Measurements from ENCODE around the gene MT1X. TPM values are rescaled to one million over a fixed set of nuclear protein-coding genes. Genes with fewer than 3 reads are reported as not detected.

The MT1X gene
- polyA plus RNA-seq, 1 donor (not counting 4 experiments of a cell fraction or from before 2014, with no cell fraction given): 58.3 TPM

- dilution Hi-C loops (cut with MboI; ENCODE audit: extremely low pct_ligation_motif_present, low sequenced_read_pairs): no loop called here
- DNase-seq (ENCODE audit: low read depth, low spot score): no peak
- no peak for FAIRE-seq
- Histone ChIP-seq H3K4me3 (ENCODE audit: control insufficient read depth in 2 of 3, extremely low read depth in 1 of 3, insufficient read depth in 2 of 3, low read depth in 1 of 3, low read length in 3 of 3) (no peak overlapping the region), H3K9ac (ENCODE audit: control insufficient read depth, extremely low read depth, insufficient read depth, low read length) (no peak overlapping the region), H3K79me2 (ENCODE audit: control insufficient read depth, insufficient read depth, low read length) (no peaks in the 10 kb centered on the region), H3K9me1 (ENCODE audit: control insufficient read depth, extremely low read depth, insufficient read depth, low read length) (no peaks in the 10 kb centered on the region), H3K9me3 (ENCODE audit: control insufficient read depth, low read depth, low read length) (no peaks in the 10 kb centered on the region), H4K20me1 (ENCODE audit: control insufficient read depth, extremely low read depth, insufficient read depth, low read length) (no peaks in the 10 kb centered on the region), H3K4me2 (ENCODE audit: control insufficient read depth, extremely low read depth, insufficient read depth, low read depth, low read length) (no peak overlapping the region), H3K27me3 (ENCODE audit: control insufficient read depth, extremely low read depth, insufficient read depth, low read length) (peaks cover 60% of the 10 kb centered on the region), H3K27ac (ENCODE audit: control insufficient read depth, insufficient read depth, low read length) (no peak overlapping the region), H3K36me3 (ENCODE audit: control insufficient read depth in 2 of 2, extremely low read depth in 1 of 2, insufficient read depth in 2 of 2, low read length in 2 of 2) (no peaks in the 10 kb centered on the region), H2AFZ (ENCODE audit: control insufficient read depth, low read length) (no peak overlapping the region), H3K4me1 (ENCODE audit: control insufficient read depth, extremely low read depth, insufficient read depth, low read length) (peaks cover 4% of the 10 kb centered on the region)
- TF ChIP-seq CTCF (optimal IDR thresholded peaks at IDR 0.05 in 1 of 3, IDR thresholded peaks at IDR 0.05 in 1 of 3, conservative IDR thresholded peaks at IDR 0.05 in 1 of 3; ENCODE audit: extremely low read depth in 1 of 3, insufficient read depth in 2 of 3, low read length in 3 of 3): no peak
- TF ChIP-seq EZH2 (IDR thresholded peaks at IDR 0.05; ENCODE audit: low read length): no peak
Observed at GRCh38 chr16:56635441-56635967, 46.8 kb upstream of the MT1X start.

GRCh38 chr16:56636616-56637413 lies 45.5 kb upstream of the MT1X start:
- dilution Hi-C loops (cut with MboI; ENCODE audit: extremely low pct_ligation_motif_present, low sequenced_read_pairs): no loop called here
- Histone ChIP-seq H3K9ac (ENCODE audit: control insufficient read depth, extremely low read depth, insufficient read depth, low read length) (no peak overlapping the region), H3K4me3 (ENCODE audit: control insufficient read depth in 2 of 3, extremely low read depth in 1 of 3, insufficient read depth in 2 of 3, low read depth in 1 of 3, low read length in 3 of 3) (no peak overlapping the region), H3K27me3 (ENCODE audit: control insufficient read depth, extremely low read depth, insufficient read depth, low read length) (peaks cover 59% of the 10 kb centered on the region), H3K27ac (ENCODE audit: control insufficient read depth, insufficient read depth, low read length) (no peak overlapping the region), H3K4me1 (ENCODE audit: control insufficient read depth, extremely low read depth, insufficient read depth, low read length) (peaks cover 4% of the 10 kb centered on the region), H3K36me3 (ENCODE audit: control insufficient read depth in 2 of 2, extremely low read depth in 1 of 2, insufficient read depth in 2 of 2, low read length in 2 of 2) (no peaks in the 10 kb centered on the region), H3K79me2 (ENCODE audit: control insufficient read depth, insufficient read depth, low read length) (no peaks in the 10 kb centered on the region), H4K20me1 (ENCODE audit: control insufficient read depth, extremely low read depth, insufficient read depth, low read length) (no peaks in the 10 kb centered on the region), H3K9me3 (ENCODE audit: control insufficient read depth, low read depth, low read length) (no peaks in the 10 kb centered on the region), H3K4me2 (ENCODE audit: control insufficient read depth, extremely low read depth, insufficient read depth, low read depth, low read length) (no peak overlapping the region), H2AFZ (ENCODE audit: control insufficient read depth, low read length) (no peak overlapping the region), H3K9me1 (ENCODE audit: control insufficient read depth, extremely low read depth, insufficient read depth, low read length) (no peaks in the 10 kb centered on the region)
- TF ChIP-seq CTCF (optimal IDR thresholded peaks at IDR 0.05 in 1 of 3, IDR thresholded peaks at IDR 0.05 in 1 of 3, conservative IDR thresholded peaks at IDR 0.05 in 1 of 3; ENCODE audit: extremely low read depth in 1 of 3, insufficient read depth in 2 of 3, low read length in 3 of 3) (no peak), EZH2 (IDR thresholded peaks at IDR 0.05; ENCODE audit: low read length) (no peak)
- no peak for DNase-seq (ENCODE audit: low read depth, low spot score)
- no peak for FAIRE-seq
